Measurements from ENCODE around the gene SET.
"Not testable (repeated sequence)": the region's sequence is repeated elsewhere in the genome, so short reads cannot be mapped to it uniquely, and the experiment has no call there.

SET gene, protein sequence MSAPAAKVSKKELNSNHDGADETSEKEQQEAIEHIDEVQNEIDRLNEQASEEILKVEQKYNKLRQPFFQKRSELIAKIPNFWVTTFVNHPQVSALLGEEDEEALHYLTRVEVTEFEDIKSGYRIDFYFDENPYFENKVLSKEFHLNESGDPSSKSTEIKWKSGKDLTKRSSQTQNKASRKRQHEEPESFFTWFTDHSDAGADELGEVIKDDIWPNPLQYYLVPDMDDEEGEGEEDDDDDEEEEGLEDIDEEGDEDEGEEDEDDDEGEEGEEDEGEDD

GRCh38 chr9:128688501-128689292, at the start of gene SET:
Gene SET, plus strand, starts transcription at chr9:128689222. Its CDS starts 361 bp downstream, at chr9:128689583.
- DNase-seq, result peak; percentile 87

GRCh38 chr9:128640603-128641002, 48.4 kb upstream of the SET start:
- no peak for DNase-seq

GRCh38 chr9:128642675-128643245, 46.3 kb upstream of the SET start:
- no peak for DNase-seq

- DNase-seq, result no peak
These were observed 45.3 kb upstream of the SET start for GRCh38 chr9:128643519-128644300.

- DNase-seq, result peak; percentile 21 to 24
These were observed 40.8 kb upstream of the SET start for GRCh38 chr9:128648206-128648605.

DNA sequence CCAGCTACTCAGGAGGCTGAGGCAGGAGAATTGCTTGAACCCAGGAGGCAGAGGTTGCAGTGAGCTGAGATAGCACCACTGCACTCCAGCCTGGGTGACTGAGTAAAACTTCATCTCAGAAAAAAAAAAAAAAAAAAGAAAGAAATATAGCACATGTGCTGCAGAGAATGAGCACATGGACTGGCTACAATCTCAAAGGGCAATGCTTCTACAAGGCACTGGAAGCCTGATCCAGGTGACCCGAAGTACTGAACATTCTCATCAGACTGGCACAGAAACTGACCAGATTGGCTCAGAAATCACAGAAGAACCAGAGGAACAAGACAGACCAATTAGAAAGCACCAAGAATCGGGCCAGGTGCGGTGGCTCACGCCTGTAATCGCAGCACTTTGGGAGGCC, 37.2 kb upstream of the SET start:
- no peak for DNase-seq

GRCh38 chr9:128653908-128654307, 35.1 kb upstream of the SET start:
- DNase-seq, result no peak

- DNase-seq, result no peak
These were observed 34.5 kb upstream of the SET start for GRCh38 chr9:128654481-128654880.

- peak; percentile 76 to 79 for DNase-seq
These were observed 32.3 kb upstream of the SET start, which contains the start of gene DYNC2I2 for GRCh38 chr9:128656416-128657343. Gene DYNC2I2, minus strand, starts transcription at chr9:128656847. Its CDS starts 121 bp downstream, at chr9:128656726.

DNA sequence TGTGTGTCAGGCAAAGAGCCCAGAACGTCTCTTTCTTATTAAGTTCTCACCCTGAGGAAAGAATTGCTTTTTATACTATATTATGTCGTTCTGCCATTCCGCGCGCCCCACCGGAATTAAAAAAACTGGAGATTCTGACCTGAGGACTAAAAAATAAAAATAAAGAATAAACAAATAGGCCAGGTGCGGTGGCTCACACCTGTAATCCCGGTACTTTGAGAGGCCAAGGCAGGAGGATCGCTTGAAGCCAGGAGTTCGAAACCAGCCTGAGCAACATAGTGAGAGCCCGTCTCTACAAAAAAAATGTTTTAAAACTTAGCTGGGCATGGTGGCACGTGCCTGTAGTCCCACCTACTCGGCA, 31.7 kb upstream of the SET start:
- DNase-seq, result no peak

DNA sequence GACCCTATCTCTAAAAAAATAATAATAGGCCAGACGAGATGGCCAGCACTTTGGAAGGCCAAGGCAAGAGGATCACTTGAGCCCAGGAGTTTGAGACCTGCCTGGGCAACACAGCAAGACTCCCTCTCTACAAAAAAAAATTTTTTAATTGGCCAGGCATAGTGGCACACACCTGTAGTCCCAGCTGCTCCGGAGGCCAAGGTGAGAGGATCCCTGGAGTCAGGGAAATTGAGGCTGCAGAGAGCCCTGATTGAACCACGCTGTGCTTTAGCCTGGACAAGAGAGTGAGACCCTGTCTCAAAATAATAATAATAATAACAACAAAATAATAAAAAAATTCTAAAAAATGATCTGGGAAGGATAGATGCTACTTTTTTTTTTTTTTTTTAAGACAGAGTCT, 31.2 kb upstream of the SET start:
- DNase-seq, result no peak

- not testable (repeated sequence) for DNase-seq
These were observed 22.5 kb upstream of the SET start for GRCh38 chr9:128666481-128666941.

DNA sequence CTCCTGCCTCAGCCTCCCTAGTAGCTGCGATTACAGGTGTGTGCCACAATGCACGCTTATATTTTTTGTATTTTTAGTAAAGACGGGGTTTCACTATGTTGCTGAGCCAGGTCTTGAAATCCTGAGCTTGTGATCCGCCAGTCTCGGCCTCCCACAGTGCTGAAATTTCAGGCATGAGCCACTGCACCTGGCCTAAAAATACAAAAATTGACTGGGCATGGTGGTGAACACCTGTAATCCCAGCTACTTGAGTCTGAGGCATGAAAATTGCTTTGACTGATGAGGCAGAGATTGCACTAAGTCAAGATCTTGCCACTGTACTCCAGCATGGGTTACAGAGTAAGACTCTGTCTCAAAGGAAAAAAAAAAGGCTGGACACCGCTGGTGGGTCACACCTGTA, 19.2 kb upstream of the SET start:
- DNase-seq, result no peak

GRCh38 chr9:128675382-128675781, 13.6 kb upstream of the SET start:
- no peak for DNase-seq

- no peak for DNase-seq
These were observed 11.2 kb upstream of the SET start for GRCh38 chr9:128677794-128678193.

- peak; percentile 37 to 49 for DNase-seq
These were observed 5.5 kb upstream of the SET start for GRCh38 chr9:128683340-128684064.

DNA sequence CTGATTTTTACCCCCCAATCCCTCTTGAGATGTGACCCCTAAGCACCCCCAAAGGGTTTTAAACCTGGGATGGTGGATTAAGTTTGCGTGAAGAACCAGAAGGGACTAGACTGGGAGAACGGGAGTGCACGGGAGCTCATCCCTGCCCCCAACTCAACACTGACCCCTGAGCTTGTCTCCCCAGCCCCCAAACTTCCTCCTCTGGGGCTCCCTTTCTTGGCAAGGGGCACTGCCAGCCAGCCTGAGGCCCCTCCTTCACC, 5.0 kb upstream of the SET start:
- no peak for DNase-seq

- DNase-seq, result peak; percentile 65 to 73
These were observed 4.5 kb upstream of the SET start for GRCh38 chr9:128684325-128685199.

GRCh38 chr9:128685636-128686489, 3.2 kb upstream of the SET start:
- peak in 1 of 2 experiments; percentile 23 for DNase-seq
